Testis (tissue), 3 donors: Measurements from ENCODE around the gene NOC3L. TPM values are rescaled to one million over a fixed set of nuclear protein-coding genes. Genes with fewer than 3 reads are reported as not detected.

Experiments
- DNase-seq: peaks from one replicate; pipeline ENCODE4 v3.0.0-alpha.2; 2019
- H3K27ac ChIP-seq, 2 donors: fragments of 200-600 bp; sonication (generic); one replicate each; pipeline ENCODE4 v1.5.1; 2019
- H3K27me3 ChIP-seq: fragments of 200-600 bp; sonication (generic); one replicate; pipeline ENCODE4 v1.5.1; 2019
- H3K36me3 ChIP-seq: fragments of 200-600 bp; sonication (generic); one replicate; pipeline ENCODE4 v1.5.1; 2017; ENCODE audit warnings: low read depth; ENCODE audit errors: missing control alignments
- H3K4me1 ChIP-seq: fragments of 200-600 bp; sonication (generic); one replicate; pipeline ENCODE4 v1.5.1; 2019
- H3K4me3 ChIP-seq, 2 donors: fragments of 200-600 bp; sonication (generic); one replicate each; pipeline ENCODE4 v1.5.1; 2017 to 2019
- H3K9me3 ChIP-seq: fragments of 200-600 bp; sonication (generic); one replicate; pipeline ENCODE4 v1.5.1; 2017
- POLR2A ChIP-seq: fragments of 450-650 bp; IDR thresholded peaks from one replicate; pipeline ENCODE4 v1.6.1; 2017; ENCODE audit warnings: antibody characterized with exemption, mild to moderate bottlenecking, moderate library complexity
- WGBS, 2 donors: methylation state at CpG; one replicate each; pipeline ENCODE4 v1.1.5; 2018; 5-methylcytosine and 5-hydroxymethylcytosine counted together
- intact Hi-C: fragments of 100-400 bp; cut with DNase I; formaldehyde crosslinking; loops from one replicate; pipeline ENCODE4 v1.15.1; 2023; ENCODE audit warnings: low total_unique reads
- polyA plus RNA-seq: library from polyadenylated mRNA; stranded (reverse); fragments of 350-450 nt; fragmentation: Illumina TruSeq; extraction: RNeasy Lipid Tissue Mini Kit (QIAGEN cat#74804); gene quantifications from one replicate; pipeline ENCODE4 v1.2.3, GENCODE V29; 2014; ENCODE audit warnings: low read depth, low replicate concordance; ENCODE audit not compliant: insufficient read depth
- total RNA-seq, 2 donors: library from RNA; depleted of rRNA; stranded (reverse); fragments of >200 nt; gene quantifications; one replicate each; pipeline ENCODE4 v1.2.3, GENCODE V29; 2016
- TF ChIP-seq, protein P1 (sequence below), 3 experiments: fragments of 450-650 bp in 2 of 3; fragments of 200-600 bp in 1 of 3; sonication (generic) in 1 of 3; IDR thresholded peaks; one replicate each; pipeline ENCODE4 v1.5.1; 2016 to 2019; ENCODE audit warnings: antibody characterized with exemption in 3 of 3, mild to moderate bottlenecking in 2 of 3, moderate library complexity in 1 of 3

NOC3L gene
- total and polyA plus RNA-seq, 3 donors from 2014 or later, result 11.2 to 32.2 (median 24.6) TPM

- WGBS, 2 donors, result 91 to 94% methylated on average over 7 of the region's 7 CpGs
- H3K27me3 ChIP-seq, result no peaks in the 10 kb centered on the region
- H3K36me3 ChIP-seq, result no peaks in the 10 kb centered on the region
- H3K9me3 ChIP-seq, result no peaks in the 10 kb centered on the region
- no peak for DNase-seq
- TF ChIP-seq POLR2A, result no peak
- TF ChIP-seq, protein P1, sequence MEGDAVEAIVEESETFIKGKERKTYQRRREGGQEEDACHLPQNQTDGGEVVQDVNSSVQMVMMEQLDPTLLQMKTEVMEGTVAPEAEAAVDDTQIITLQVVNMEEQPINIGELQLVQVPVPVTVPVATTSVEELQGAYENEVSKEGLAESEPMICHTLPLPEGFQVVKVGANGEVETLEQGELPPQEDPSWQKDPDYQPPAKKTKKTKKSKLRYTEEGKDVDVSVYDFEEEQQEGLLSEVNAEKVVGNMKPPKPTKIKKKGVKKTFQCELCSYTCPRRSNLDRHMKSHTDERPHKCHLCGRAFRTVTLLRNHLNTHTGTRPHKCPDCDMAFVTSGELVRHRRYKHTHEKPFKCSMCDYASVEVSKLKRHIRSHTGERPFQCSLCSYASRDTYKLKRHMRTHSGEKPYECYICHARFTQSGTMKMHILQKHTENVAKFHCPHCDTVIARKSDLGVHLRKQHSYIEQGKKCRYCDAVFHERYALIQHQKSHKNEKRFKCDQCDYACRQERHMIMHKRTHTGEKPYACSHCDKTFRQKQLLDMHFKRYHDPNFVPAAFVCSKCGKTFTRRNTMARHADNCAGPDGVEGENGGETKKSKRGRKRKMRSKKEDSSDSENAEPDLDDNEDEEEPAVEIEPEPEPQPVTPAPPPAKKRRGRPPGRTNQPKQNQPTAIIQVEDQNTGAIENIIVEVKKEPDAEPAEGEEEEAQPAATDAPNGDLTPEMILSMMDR (IDR thresholded peaks at IDR 0.05), result no peak
- no peak overlapping the region for H3K27ac ChIP-seq
- H3K4me3 ChIP-seq, result no peak overlapping the region
- intact Hi-C loops, result no loop called here
- no peaks in the 10 kb centered on the region for H3K4me1 ChIP-seq
These were observed 77.5 kb downstream of the NOC3L start for GRCh38 chr10:94285271-94285670.

Other genes with a start within 250 kb of the NOC3L start
- gene TBC1D12, start 39.6 kb upstream of the NOC3L start, total RNA-seq, result 10 to 100 TPM; 19.4 to 23.1 TPM
- 22.3 TPM for gene TBC1D12, start 39.6 kb upstream of the NOC3L start, polyA plus RNA-seq
- 10 to 100 TPM; 47.4 to 72.8 TPM for gene HELLS, start 182.8 kb upstream of the NOC3L start, total RNA-seq
- 13.0 TPM for gene HELLS, start 182.8 kb upstream of the NOC3L start, polyA plus RNA-seq